GM19467 (cell line): ENCODE data around the gene MNAT1.
"Not testable (repeated sequence)": the region's sequence is repeated elsewhere in the genome, so short reads cannot be mapped to it uniquely, and the experiment has no call there.

Source experiments
- ATAC-seq: cut with Tn5 transposase; IDR thresholded peaks from one replicate; pipeline ENCODE4 v1.9.1; 2021; ENCODE audit warnings: mild to moderate bottlenecking, moderate library complexity; ENCODE audit not compliant: unreplicated experiment

MNAT1 gene

GRCh38 chr14:60867503-60868172, 133.1 kb downstream of the MNAT1 start:
- ATAC-seq: no peak

GRCh38 chr14:60878121-60878520, 143.6 kb downstream of the MNAT1 start:
- ATAC-seq: no peak

GRCh38 chr14:60878536-60878935, 144.0 kb downstream of the MNAT1 start:
- no peak for ATAC-seq

GRCh38 chr14:60882219-60882618, 147.7 kb downstream of the MNAT1 start:
- ATAC-seq: no peak

- ATAC-seq: no peak
Measured at GRCh38 chr14:60884134-60884533, 149.6 kb downstream of the MNAT1 start.

- ATAC-seq: not testable (repeated sequence)
Measured at GRCh38 chr14:60890636-60891035, 156.1 kb downstream of the MNAT1 start.

GRCh38 chr14:60893911-60894310, 159.3 kb downstream of the MNAT1 start:
- ATAC-seq: no peak

- ATAC-seq: no peak
Measured at GRCh38 chr14:60904381-60904780, 169.8 kb downstream of the MNAT1 start.

GRCh38 chr14:60905923-60906322, 171.4 kb downstream of the MNAT1 start:
- ATAC-seq: no peak

- ATAC-seq: no peak
Measured at GRCh38 chr14:60915781-60916180, 181.2 kb downstream of the MNAT1 start.

- no peak for ATAC-seq
Measured at GRCh38 chr14:60922050-60922449, 187.5 kb downstream of the MNAT1 start.

GRCh38 chr14:60925286-60925685, 190.7 kb downstream of the MNAT1 start:
- no peak for ATAC-seq

GRCh38 chr14:60926002-60926401, 191.4 kb downstream of the MNAT1 start:
- peak; percentile 93 for ATAC-seq

GRCh38 chr14:60931218-60931617, 196.7 kb downstream of the MNAT1 start:
- ATAC-seq: no peak

GRCh38 chr14:60933920-60934655, 199.5 kb downstream of the MNAT1 start:
- ATAC-seq: no peak

GRCh38 chr14:60935319-60935718, 200.8 kb downstream of the MNAT1 start:
- no peak for ATAC-seq

- ATAC-seq: no peak
Measured at GRCh38 chr14:60943637-60944032, 209.1 kb downstream of the MNAT1 start.

GRCh38 chr14:60944204-60944603, 209.6 kb downstream of the MNAT1 start:
- ATAC-seq: no peak

GRCh38 chr14:60945984-60946383, 211.4 kb downstream of the MNAT1 start:
- ATAC-seq: no peak

- ATAC-seq: no peak
Measured at GRCh38 chr14:60946773-60947172, 212.2 kb downstream of the MNAT1 start.

GRCh38 chr14:60951776-60952435, 217.3 kb downstream of the MNAT1 start:
- ATAC-seq: no peak

- no peak for ATAC-seq
Measured at GRCh38 chr14:60956202-60956601, 221.6 kb downstream of the MNAT1 start.
